Spleen (tissue), 7 donors: ENCODE results near the gene KCNAB2.

ENCODE experiments used
- CTCF ChIP-seq, 11 experiments: fragments of 200-600 bp in 7 of 11; fragments of 450-650 bp in 4 of 11; sonication (generic) in 4 of 11; IDR thresholded peaks in 8 of 11; conservative IDR thresholded peaks in 3 of 11; 1 replicate in 7 of 11; 2 replicates in 4 of 11; pipeline versions ENCODE4 v1.4.0 to v1.8.0; 2016 to 2021; ENCODE audit warnings: antibody characterized with exemption in 11 of 11, inconsistent platforms in 4 of 11, mild to moderate bottlenecking in 1 of 11
- POLR2A ChIP-seq, 3 donors: fragments of 450-650 bp; IDR thresholded peaks; one replicate each; pipeline ENCODE4 v1.5.1; 2017; ENCODE audit warnings: antibody characterized with exemption in 3 of 3, mild to moderate bottlenecking in 1 of 3
- donor health status: DM: no; HTN: no; CAD: no; lungs with moderate emphysema.
- donor health status: DM: no; HTN: no; CAD: no.
- donor health status: DM: no; HTN: no; CAD: no.

- TF ChIP-seq CTCF (IDR thresholded peaks at IDR 0.05 in 8 of 11, conservative IDR thresholded peaks at IDR 0.05 in 3 of 11) (no peak), POLR2A (IDR thresholded peaks at IDR 0.05) (no peak)
Measured at GRCh38 chr1:6070450-6070974, 24.8 kb downstream of the KCNAB2 start.
